Stimulated activated CD4-positive, alpha-beta T cell treated with anti-CD3 and anti-CD28 coated beads, TNF-alpha, amount 100 ng/mL, for 4 hours (primary cell): ENCODE data around the gene TMED7.

Experiments
- DNase-seq, 3 experiments: peaks; one replicate each; pipeline ENCODE4 v3.0.0-alpha.2; 2020; ENCODE audit warnings: low read depth in 3 of 3

TMED7 gene

DNA sequence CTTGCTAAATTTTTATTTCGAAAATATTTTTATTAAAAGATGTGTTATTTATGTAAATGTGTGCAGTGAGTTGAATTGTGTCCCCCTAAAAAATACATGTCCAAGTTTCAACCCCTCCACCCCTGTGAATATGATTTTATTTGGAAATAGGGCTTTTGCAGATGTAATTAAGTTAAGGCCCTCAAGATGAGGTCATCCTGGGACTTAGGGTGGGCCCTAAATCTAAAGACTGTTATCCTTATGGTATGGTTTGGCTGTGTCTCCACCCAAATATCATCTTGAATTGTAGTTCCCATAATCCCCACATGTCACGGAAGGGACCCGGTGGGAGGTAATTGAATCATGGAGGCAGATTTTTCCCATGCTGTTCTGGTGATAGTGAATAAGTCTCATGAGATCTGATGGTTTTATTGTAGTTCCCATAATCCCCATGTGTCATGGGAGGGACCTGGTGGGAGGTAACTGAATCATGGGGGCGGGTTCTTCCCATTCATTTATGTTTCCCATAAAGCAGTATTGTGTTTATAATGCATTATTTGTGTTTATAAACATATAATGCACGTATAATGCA lies 1.5 kb upstream of the TMED7 start:
- DNase-seq: no peak

DNA sequence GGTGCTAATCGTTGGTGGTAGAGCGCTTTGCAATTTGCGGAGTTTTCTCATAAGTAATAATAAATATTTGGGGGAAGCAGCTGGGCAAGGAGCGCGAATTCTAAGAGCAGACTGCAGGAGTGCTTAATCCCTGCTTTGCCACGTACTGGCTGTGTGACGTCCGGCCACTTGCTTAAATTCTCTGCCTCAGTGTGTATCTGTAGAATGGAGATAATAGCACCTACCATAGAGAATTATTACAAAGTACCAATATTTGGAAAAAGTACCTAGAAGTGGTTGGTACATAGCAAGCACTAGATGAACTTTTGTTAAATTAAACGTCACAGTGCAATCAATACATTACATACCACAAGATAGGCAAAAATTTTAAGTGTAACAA lies 598 bp upstream of the TMED7 start:
- DNase-seq: no peak

DNA sequence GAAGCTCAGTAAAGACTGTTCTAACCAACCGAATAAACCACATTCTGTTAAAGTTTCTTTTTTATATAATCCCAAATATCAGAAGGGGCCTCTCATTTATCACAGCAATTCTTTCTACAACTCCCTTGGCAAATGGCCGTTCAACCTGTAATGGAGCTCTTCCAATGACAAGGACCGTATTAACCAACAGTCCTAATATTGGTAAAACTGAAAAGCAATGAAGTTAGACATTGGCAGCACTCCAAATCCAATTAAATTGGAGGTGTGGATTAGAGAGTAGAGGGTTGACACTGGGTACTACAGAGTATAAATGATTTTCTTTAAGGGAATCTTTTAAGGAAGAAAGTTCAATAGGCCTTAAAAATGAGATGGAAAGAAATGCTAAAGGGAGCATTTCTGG lies 842 bp downstream of the TMED7 start:
- DNase-seq: no peak

DNA sequence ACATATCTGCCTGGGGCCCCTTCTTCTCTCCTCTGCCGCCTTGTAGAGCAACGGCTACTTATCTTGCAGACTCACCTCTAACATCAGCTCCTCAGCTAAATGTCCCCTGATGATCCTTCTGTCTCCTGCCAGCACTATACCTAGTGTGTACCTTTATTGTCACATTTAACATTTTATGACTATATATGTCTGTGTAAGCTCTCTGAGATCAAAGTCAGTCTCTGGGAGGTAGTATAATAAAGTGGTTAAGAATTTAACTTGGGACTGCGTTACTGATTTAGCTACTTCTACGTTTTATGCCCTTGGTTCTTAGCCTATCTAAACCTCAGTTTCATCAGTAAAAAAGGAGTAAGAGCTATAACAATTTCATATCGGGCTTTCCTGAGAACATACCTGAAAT lies 2.2 kb downstream of the TMED7 start:
- no peak for DNase-seq

DNA sequence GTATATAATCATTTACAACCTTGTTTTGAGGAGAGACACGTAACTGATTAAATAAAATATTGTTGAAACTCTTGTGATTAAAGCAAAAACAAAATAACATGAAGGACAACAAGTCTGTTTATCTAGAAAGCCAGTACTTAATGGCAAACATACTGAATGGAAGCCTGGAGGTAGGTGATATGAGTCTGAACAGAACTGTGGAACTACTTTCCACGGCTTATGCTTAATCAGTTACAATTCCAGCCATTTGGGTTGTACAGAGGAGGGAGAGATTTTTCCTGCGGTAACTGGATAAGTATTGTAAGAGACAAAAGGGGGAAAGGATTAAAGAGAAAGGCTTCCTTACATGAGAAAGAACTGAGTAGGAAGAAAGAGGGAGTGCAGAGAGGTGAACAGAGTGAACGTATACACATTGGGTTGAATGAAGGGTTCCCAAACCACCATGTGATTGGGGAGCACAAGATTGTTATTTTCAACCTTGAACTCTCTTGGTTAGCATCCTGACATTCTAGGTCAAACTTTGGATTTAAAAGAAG lies 4.4 kb downstream of the TMED7 start:
- no peak for DNase-seq

DNA sequence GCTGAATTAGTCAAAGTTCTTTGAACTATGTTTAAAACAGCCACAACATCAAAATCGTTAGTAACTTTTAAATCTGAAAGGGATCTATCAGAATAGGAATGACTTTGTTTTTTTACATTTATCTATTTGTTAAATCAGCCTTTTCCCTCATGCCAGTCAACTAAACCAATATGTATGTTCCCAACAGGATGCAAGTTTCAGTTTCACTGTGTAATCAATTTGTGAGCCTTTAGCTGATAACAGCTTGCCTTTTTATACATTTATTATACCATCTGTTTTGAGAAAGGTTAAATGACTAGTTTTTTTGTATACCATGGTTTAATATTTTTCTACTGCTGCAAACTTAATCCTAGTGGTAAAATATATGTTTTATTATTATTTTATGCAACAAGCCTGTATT lies 8.9 kb downstream of the TMED7 start:
- DNase-seq: no peak

DNA sequence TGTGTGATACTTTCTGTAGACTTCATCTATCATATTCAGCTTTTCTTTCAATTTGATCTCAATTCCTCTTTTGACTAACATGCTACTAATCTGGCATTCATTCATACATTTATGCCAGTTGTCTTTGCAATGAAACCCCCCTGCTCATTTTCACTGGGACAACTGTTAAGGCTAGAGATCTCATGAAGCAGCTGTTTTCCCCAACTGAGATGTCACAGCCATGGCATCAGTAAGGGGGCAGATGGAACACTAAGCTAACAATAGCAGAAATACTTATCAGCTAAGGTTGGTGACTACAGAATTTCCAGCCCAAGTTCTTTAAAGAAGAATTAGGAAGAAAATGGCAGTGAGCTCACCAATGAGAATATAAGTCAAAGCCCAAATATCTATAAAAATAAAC lies 9.4 kb downstream of the TMED7 start:
- no peak for DNase-seq

DNA sequence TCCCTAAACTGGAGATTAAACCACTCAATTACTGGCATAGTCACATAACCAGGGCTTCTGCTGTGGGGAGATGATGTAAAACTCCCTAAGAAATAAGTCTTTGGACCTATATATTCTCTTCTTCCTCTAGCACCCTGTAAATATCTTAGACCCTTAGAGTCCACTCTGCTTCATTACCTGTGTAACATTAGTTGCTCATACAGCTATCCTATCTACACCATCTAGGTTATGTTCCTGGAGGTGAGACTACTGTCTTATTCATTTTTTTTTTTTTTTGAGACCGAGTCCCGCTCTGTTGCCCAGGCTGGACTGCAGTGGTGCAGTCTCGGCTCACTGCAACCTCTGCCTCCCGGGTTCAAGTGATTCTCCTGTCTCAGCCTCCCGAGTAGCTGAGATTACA lies 14.0 kb downstream of the TMED7 start:
- no peak for DNase-seq

DNA sequence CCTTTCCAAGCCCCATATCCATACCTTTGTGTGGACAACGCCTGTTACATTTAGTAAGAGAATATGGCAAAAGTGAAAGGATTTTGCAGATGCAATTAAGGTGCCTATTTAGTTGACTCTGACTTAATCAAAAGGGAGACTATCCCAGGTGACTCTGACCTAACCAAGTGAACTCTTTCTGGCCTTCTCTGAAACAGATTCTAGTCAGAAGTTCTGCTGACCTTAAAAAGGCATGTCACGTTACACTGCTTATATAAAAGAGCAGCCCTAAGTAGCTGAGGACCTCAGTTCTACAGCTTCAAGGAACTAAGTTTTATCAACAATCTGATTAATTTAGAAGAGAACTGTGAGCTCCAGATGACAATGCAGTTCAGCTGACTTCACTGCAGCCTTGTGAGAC lies 17.9 kb downstream of the TMED7 start:
- DNase-seq: no peak

DNA sequence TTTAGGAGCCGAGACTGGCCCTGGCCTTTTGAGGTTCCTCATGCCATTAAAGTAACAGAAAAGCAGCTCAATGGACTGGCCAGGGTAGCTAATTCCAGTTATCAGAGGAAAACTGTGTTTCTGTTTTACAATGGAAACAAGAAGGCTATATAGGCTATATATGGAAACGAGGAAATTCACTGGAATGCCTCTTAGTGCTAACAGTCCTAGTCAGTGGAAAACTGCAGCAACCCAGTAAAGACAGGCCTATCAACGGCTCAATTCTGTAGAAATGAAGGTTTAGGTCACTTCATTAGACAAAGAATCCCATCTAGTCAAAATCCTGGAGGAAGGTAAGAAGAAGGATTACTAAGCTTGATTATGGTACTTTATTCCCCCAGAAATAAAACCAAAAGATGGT lies 20.4 kb downstream of the TMED7 start:
- DNase-seq: no peak

DNA sequence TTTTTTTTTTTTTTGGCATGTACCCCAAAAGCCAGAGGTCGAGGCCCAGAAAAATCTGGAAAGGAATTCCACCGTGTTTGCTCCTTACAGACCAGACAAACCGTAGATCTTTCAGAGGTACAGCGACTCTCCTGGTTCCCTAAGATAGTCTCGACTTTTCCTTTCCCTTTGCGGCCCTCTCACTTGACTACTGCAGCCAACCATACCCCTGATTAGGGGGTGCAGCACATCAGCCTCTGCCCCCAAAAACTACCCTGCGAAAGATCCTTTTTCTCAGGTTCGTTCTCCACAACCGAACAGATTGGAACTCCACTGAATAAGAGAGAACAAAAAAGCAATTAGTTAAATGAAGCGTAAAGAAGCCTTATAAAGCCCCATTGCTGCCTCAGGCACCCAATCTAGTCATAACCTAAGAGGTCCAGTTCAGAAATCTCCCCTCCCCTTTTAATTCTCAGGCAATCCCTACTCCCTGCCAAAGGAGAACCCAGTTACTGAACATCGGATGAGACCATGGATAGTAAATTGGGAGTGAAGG lies 23.2 kb downstream of the TMED7 start:
- no peak for DNase-seq

DNA sequence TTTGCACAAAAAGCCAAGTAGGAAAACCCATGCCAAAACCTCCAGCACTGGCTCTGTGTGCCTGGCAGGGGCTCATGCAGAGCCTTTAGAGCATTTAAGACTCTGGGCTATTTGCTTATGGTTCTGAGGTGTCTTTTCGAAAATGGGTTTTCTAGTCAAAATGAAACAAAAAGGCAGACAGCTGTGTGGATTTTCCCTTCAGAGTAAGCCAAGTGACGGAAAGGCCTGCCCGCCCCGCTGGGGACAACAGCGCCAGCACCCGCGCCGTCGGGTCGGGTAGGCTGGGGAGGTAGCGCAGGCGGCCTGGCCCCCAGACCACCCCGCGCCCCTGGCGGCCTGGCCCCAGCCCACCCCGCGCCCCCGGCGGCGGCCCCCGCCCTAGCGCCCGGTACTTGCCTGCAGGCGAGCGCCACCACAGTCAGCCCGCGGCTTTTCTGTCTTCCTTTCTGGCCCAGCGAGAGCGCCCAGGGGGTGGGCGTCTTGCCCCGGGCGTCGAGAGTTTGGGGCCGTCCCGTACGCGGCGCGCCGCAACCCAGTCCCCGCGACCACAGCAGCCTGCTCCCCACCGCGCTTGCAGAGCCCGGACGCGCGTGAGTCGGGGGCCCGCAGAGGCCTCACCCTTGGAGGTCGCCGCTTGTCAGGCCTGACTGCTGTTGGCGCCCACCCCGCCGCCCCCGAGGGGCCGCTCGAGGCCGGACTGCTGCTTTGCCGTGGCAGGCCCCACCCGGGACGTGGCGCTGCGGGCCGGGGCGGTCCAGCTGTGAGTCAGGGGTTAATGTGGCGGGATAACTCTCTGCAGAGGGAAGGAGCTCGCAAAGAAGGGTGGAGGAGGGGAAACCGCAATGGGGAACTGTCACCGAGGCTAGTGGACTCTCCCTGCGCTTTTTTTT lies 23.9 kb downstream of the TMED7 start, which contains the start of gene TICAM2:
TICAM2 (minus strand) TSS at position 779 of the 890 bp plus-strand sequence. CDS start 21,223 bp downstream, outside the sequence.
- DNase-seq: peak; percentile 17 to 41 (median 25)

DNA sequence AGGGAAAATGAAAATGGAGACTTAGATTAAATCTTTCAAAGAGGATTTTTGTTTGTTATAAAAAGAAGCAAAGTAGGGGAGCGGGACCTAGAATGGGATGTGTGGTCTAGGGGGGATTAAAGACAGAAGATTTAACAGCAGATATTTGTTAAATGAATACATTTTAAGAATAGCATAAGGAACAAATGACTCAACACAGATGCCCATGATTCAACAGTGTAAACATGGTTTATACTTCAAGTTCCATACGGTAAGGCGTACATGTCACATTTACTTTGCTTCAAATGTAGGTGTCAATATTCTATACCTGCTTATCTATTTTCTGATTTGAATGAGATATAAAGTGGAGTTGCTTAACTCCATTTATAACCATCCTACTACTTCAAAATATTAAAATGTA lies 25.1 kb downstream of the TMED7 start:
- DNase-seq: no peak

DNA sequence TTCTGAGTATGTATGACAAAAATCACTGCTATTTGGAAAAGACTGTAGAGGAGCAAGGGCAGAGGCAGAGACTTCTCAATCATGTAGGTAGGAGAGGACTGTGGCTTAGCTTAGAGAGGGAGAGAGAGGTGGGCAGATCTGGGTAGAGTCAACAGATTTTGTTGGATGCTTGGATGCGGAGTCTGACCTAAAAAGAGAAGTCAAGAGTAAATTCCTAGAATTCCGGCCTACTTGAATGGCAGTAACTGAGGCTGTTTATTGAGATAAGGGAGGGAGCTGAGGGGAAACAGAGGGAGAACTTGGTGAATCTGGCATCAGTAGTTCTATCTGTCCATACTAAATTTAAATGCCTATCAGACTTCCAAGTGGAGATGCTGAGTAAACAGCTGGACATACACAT lies 25.9 kb downstream of the TMED7 start:
- DNase-seq: no peak

DNA sequence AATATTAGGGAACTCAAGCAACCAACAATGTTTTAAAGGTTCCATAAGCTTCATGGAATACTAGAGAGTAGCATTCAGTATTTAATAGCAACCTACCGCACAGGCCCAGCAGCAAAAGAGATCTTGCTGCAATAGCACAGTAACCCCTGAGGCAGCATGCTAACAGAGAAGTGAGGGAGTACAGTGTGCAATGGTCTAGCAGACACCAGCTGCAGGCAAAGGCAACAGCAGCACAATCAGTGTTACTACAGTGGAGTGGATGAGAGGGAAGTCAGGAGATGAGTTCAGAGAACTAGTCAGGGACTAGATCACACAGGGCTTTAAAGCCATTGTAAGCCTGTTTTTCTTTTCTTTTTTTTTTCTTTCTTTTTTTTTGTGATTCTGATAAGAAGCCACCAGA lies 26.3 kb downstream of the TMED7 start:
- no peak for DNase-seq

DNA sequence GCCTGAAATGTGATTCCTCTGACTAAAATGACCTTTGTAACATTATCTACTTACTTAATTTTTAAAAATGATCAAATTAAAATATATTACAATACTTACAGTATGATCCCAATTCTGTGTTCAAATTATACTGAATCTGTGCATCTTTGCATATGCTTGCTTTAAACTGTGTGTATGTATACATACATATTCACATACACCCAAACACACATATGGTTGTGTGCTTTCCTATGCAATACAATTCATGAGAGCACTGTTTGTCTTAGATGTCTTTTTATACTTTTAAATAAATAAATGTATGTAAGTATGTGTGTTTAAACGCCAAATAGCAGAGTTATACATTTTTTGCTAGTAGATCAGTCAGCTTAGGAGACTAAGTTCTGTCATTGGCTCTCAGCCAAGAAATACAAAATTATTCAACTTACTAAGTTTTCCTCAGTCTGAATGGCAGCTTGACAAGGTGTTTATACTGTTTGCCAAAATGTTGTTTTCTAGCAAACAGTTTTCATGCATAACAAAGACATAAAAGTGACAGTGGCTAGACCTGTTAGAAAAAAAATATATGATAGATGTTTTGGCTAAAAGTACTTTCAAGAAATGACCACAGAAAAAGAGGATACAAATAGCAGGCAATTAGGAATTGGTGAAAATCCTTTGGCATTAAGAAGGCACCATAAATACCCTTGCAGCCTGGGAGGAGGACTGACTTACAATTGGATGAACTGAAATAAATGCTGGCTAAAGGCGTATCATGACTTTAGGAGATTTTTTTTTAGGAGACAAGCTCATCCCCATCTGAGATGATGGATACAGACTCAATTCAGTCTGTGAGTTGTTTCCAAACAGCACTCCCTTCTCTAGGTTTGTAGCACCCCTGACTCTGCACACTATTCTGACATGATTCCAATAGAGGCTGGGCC lies 31.4 kb downstream of the TMED7 start:
- DNase-seq: no peak

DNA sequence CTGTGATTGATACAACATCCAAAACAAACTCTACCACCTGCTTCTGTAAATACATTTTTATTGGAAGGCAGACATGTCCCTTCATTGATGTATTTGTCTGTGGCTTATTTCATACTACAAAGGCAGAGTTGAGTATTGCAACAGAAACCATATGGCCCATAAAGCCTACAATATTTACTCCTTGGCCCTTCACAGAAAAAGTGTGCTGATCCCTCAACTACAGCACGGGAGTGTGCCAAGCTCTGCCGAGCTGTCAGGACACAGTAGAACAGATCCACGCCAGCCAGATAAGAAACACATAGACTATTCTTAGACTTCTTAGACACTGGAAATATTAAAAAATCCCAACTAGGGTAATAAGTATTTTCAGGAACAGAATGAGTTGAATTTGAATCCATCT lies 36.8 kb downstream of the TMED7 start:
- DNase-seq: no peak

DNA sequence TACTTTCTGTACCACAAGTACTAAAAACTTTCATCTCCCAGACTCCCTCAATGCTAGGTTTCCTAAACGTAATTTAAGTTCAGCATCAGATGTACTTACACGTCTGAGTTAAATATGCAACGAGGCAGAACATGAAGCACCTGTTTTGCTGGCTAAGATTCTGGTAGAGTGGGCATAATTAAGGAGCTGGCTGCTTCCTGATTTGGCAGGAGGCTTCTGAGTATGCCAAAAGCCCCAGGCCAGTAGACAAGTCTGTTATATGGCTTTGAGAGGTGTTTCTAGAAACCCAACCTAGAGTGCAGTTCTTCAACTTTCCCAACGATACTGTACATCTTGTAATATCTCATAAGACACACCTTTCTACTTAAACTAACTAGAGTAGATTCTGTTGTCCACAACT lies 37.2 kb downstream of the TMED7 start:
- DNase-seq: no peak

DNA sequence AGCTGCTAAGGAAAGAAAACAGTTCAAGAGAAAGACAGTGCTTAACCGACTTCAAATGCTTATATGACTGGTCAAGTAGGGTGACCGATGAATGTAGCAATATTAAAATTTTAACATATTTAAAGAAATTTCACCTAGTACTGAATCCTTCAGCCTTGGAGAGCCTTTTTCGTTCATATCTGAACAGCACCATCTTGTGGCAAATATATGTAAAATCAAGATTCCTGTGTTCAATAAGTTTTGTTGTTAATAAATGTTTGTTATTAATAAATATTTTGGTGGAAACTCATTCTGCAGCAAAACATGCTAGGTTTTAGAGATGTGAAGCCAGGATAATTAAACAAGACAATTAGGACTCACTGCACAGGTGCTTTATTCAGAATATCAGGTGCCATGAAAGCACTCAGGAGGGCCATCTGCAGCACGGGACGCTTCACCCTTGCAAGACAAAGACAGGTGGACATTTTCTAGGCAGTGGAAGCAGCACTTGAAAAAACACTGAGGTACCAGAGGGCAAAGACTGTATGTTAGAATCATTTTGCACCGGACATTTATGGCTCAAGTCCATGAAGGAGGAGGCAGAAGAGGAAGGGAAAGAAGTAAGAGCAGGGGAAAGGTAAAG lies 39.2 kb downstream of the TMED7 start:
- no peak for DNase-seq

DNA sequence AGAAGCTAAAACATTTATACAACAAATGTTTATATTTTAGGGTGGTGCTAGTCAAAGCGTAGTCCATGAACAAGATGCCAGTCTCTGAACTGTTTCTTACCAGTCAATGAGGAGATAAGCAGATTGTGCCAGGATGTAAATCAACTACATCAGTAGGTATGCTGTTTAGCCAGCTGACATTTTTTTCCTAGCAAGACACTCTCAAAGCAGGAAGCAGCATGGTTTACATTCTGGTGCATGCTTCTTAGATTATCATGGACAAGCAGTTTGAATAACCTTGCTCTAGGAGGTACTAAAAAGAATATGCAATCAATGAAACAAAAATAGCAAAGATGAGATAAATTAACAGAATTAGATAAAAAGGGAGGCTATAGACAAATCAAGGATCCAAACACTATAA lies 40.6 kb downstream of the TMED7 start:
- DNase-seq: no peak

DNA sequence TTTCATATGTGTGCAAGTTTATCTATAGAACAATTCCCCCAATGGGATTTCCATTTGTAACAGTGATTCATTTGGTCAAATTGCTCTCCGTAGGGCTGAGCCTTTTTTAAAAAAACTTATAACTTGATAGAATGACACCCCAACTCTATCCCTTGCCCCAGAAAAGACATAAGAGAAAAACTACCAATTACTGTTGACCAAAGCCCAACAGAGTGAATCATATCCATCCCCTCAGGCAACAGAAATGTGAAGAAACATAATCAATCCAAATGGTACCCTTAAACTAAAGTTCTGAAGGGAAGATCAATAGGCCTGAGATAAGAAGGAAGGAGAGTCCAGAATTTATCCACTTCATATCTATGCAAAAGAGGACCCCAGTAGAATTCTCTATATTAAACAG lies 41.3 kb downstream of the TMED7 start:
- no peak for DNase-seq
